ENCODE results near the gene MAPK11. TPM values are rescaled to one million over a fixed set of nuclear protein-coding genes. Genes with fewer than 3 reads are reported as not detected.

Gene MAPK11
- total RNA-seq, 2 donors from 2014 or later: 3.7 to 4.0 TPM

DNA sequence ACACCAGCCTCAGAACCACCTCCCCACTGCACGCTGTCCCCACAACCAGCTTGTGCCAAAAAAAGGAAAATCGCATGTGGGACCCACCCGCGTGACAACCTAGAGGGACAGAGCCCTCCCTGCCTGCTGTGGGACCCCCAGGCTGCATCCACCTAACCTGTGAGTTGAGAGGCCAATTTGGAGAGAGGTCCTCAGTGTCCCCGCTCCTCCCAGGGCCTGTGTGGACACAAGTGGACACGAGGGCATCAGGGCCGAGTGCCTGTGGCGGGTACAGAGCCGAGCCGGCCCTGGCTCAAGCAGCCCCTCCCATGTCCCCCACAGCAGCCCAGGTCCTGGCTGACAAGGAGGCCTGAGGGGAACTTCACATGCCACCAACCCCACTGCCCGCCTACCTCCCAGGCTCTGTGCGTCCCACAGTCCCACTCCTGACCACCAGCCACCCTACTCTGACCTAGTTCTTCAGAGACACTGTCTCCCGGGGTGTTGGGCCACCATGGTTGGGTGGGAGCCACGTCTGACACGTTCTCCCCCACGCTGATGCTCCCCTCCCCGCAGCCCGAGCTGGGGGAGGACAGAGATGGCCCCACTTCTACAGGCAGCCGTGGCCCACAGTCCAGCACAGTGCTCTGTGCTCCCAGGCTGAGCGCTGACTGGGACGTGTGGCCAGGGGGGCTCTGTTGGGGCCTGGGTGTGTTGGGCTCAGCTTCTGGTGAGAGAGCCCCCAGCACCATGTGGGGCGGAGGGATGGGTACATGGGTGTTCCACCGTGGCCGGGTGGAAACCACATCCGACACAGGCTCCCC is 50.2 kb downstream of the MAPK11 start:
- Histone ChIP-seq H3K4me3 (no peak overlapping the region), H3K4me1 (peaks cover 0 to 4% of the 10 kb centered on the region in 2 donors), H3K9me3 (no peaks in the 10 kb centered on the region), H3K27me3 (no peaks in the 10 kb centered on the region), H3K36me3 (peaks cover 90% of the 10 kb centered on the region), H3K27ac (no peak overlapping the region)
- no peak for TF ChIP-seq CTCF (IDR thresholded peaks at IDR 0.05)
- no peak for DNase-seq (ENCODE audit: low spot score)

DNA sequence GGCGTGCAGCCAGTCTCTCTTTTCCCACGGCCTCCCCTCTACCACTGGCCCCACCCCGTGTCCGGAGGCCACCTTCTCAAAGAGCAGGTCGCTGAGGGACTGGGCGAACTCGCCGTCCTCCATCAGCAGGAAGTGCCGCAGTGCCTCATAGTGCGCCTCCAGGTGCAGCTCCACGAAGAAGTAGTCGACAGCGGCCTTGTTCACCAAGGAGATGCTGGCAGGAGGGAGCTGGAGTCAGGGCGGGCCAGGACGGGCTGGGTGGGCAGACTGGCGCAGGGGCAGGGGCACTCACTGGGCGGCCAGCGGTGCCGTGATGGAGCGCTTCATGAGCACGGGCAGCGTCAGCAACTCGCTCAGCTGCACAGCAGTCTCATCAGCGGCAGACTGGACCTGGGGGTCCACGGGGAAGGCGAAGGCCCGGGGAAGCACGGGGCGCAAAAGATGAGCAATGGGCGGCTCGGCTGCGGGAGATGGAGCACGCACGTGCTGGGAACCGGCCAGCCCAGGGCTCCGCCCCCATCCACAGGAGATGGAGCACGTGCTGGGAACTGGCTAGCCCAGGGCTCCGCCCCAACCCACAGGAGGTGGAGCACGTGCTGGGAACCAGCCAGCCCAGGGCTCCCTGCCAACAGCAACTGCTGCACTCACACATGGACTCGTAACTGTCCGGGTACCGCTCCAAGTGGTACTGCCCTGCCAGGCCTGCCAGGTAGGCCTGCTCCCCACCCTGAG is 51.0 kb downstream of the MAPK11 start:
- no peaks in the 10 kb centered on the region for H3K9me3 ChIP-seq
- no peak overlapping the region for H3K4me3 ChIP-seq
- no peak overlapping the region for H3K27ac ChIP-seq
- peaks cover 0 to 4% of the 10 kb centered on the region in 2 donors for H3K4me1 ChIP-seq
- peak; percentile 80 for DNase-seq (ENCODE audit: low spot score)
- TF ChIP-seq CTCF (IDR thresholded peaks at IDR 0.05): no peak
- no peaks in the 10 kb centered on the region for H3K27me3 ChIP-seq
- peaks cover 88% of the 10 kb centered on the region for H3K36me3 ChIP-seq

GRCh38 chr22:50218153-50218995 is 51.8 kb downstream of the MAPK11 start:
- DNase-seq (ENCODE audit: low spot score): no peak
- Histone ChIP-seq H3K27ac (no peak overlapping the region), H3K4me1 (peaks cover 0 to 4% of the 10 kb centered on the region in 2 donors), H3K36me3 (peaks cover 86% of the 10 kb centered on the region), H3K9me3 (no peaks in the 10 kb centered on the region), H3K27me3 (no peaks in the 10 kb centered on the region), H3K4me3 (no peak overlapping the region)
- no peak for TF ChIP-seq CTCF (IDR thresholded peaks at IDR 0.05)

GRCh38 chr22:50217543-50218152 is 52.5 kb downstream of the MAPK11 start:
- no peak for TF ChIP-seq CTCF (IDR thresholded peaks at IDR 0.05)
- H3K27ac ChIP-seq: no peak overlapping the region
- DNase-seq (ENCODE audit: low spot score): no peak
- no peaks in the 10 kb centered on the region for H3K27me3 ChIP-seq
- H3K4me3 ChIP-seq: no peak overlapping the region
- peaks cover 0 to 4% of the 10 kb centered on the region in 2 donors for H3K4me1 ChIP-seq
- no peaks in the 10 kb centered on the region for H3K9me3 ChIP-seq
- peaks cover 86% of the 10 kb centered on the region for H3K36me3 ChIP-seq

Data from right atrium auricular region (tissue), 2 donors.